OCI-LY3 (cell line): ENCODE data around the gene SLC24A4.

Experiments used
- H2AFZ ChIP-seq: fragments of 200-600, 300-600 bp; shearing (Covaris generic); 2 replicates; pipeline ENCODE4 v1.6.0; 2014; ENCODE audit warnings: antibody characterized with exemption, low read depth, low read length
- H3K27ac ChIP-seq: fragments of 200-600, 300-600 bp; sonication (generic); 2 replicates; pipeline ENCODE4 v1.5.1; 2014; ENCODE audit warnings: mild to moderate bottlenecking, low read length, moderate library complexity, mixed read lengths
- H3K27me3 ChIP-seq: fragments of 200-600, 300-600 bp; sonication (generic); 2 replicates; pipeline ENCODE4 v1.6.1; 2014; ENCODE audit warnings: low read depth, low read length, mixed read lengths
- H3K36me3 ChIP-seq: fragments of 200-600, 300-600 bp; sonication (generic); replicated peaks from 2 replicates; pipeline ENCODE3; 2014; ENCODE audit warnings: low read depth, low read length, mixed read lengths
- H3K4me1 ChIP-seq: fragments of 300-600, 200-600 bp; sonication (generic); 2 replicates; pipeline ENCODE4 v1.6.1; 2014; ENCODE audit warnings: low read length, mixed read lengths
- H3K4me2 ChIP-seq: fragments of 200-600, 300-600 bp; sonication (generic); 2 replicates; pipeline ENCODE4 v1.6.1; 2014; ENCODE audit warnings: low read length, mixed read lengths
- H3K4me3 ChIP-seq: fragments of 300-600, 200-600 bp; sonication (generic); 2 replicates; pipeline ENCODE4 v1.5.1; 2014; ENCODE audit warnings: antibody characterized with exemption, mild to moderate bottlenecking, low read length, moderate library complexity
- H3K79me2 ChIP-seq: fragments of 300-600, 200-600 bp; shearing (Covaris generic); 2 replicates; pipeline ENCODE4 v1.6.1; 2014; ENCODE audit warnings: mild to moderate bottlenecking, low read length, mixed read lengths
- H3K9ac ChIP-seq: fragments of 300-600, 200-600 bp; shearing (Covaris generic); 2 replicates; pipeline ENCODE4 v1.6.0; 2014; ENCODE audit warnings: mild to moderate bottlenecking, low read length, moderate library complexity
- H3K9me3 ChIP-seq: fragments of 200-600, 300-600 bp; shearing (Covaris generic); 2 replicates; pipeline ENCODE4 v1.6.1; 2014; ENCODE audit warnings: low read length, mixed read lengths; ENCODE audit not compliant: insufficient read depth
- H4K20me1 ChIP-seq: fragments of 200-600, 300-600 bp; sonication (generic); 2 replicates; pipeline ENCODE4 v1.6.1; 2016; ENCODE audit warnings: low read length, mixed read lengths; ENCODE audit not compliant: insufficient read depth
- CTCF ChIP-seq: fragments of 200-600, 300-600 bp; sonication (generic); IDR thresholded peaks from 2 replicates; pipeline ENCODE4 v1.5.1; 2014; ENCODE audit warnings: antibody characterized with exemption, low read length, low read depth
- EZH2phosphoT487 ChIP-seq: fragments of 200-600 bp; shearing (Covaris generic); IDR thresholded peaks from 2 replicates; pipeline ENCODE4 v1.6.1; 2018; ENCODE audit warnings: antibody characterized with exemption, mixed run types, low read depth

SLC24A4 gene

DNA sequence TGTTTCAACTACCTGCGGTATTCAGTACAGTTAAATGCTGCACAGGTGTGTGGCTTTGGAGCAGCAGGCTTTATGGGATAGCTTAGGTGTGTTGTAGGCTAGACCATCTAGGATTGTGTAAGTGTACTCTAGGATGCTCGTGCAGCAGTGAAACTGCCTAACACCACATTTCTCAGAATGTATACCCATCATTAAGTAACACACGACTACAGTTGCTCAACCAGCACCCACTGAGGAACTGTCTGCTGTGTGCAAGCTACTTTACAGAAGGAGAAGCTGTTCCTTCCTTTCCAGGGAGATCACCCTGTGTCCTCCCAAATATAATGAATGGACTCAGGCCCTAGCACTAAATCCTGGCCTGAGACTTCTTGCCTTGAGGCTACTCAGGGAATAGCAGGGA, 94.8 kb downstream of the SLC24A4 start:
- Histone ChIP-seq H3K36me3 (no peaks in the 10 kb centered on the region), H3K27me3 (no peaks in the 10 kb centered on the region), H4K20me1 (no peaks in the 10 kb centered on the region), H3K27ac (no peak overlapping the region), H3K9me3 (no peaks in the 10 kb centered on the region), H3K4me3 (no peak overlapping the region), H3K4me2 (no peak overlapping the region), H3K4me1 (peaks cover 15% of the 10 kb centered on the region), H2AFZ (no peak overlapping the region), H3K79me2 (no peaks in the 10 kb centered on the region), H3K9ac (no peak overlapping the region)
- no peak for TF ChIP-seq CTCF
- TF ChIP-seq EZH2phosphoT487: no peak

- Histone ChIP-seq H3K27ac (no peak overlapping the region), H2AFZ (no peak overlapping the region), H3K79me2 (no peaks in the 10 kb centered on the region), H4K20me1 (no peaks in the 10 kb centered on the region), H3K9ac (no peak overlapping the region), H3K4me1 (peaks cover 16% of the 10 kb centered on the region), H3K36me3 (no peaks in the 10 kb centered on the region), H3K27me3 (no peaks in the 10 kb centered on the region), H3K9me3 (no peaks in the 10 kb centered on the region), H3K4me3 (no peak overlapping the region), H3K4me2 (no peak overlapping the region)
- TF ChIP-seq CTCF: no peak
- TF ChIP-seq EZH2phosphoT487: no peak
These were observed 98.8 kb downstream of the SLC24A4 start for GRCh38 chr14:92421751-92422150.

GRCh38 chr14:92425101-92425500, 102.1 kb downstream of the SLC24A4 start:
- Histone ChIP-seq H3K27me3 (no peaks in the 10 kb centered on the region), H3K4me3 (no peak overlapping the region), H3K27ac (no peak overlapping the region), H3K4me1 (peaks cover 21% of the 10 kb centered on the region), H3K9ac (no peak overlapping the region), H3K36me3 (peaks cover 4% of the 10 kb centered on the region), H3K79me2 (no peaks in the 10 kb centered on the region), H2AFZ (no peak overlapping the region), H4K20me1 (no peaks in the 10 kb centered on the region), H3K4me2 (no peak overlapping the region), H3K9me3 (0 out of 2 replicates have a peak, but pooled peaks cover 4% of the 10 kb centered on the region)
- TF ChIP-seq EZH2phosphoT487: no peak
- TF ChIP-seq CTCF: no peak

DNA sequence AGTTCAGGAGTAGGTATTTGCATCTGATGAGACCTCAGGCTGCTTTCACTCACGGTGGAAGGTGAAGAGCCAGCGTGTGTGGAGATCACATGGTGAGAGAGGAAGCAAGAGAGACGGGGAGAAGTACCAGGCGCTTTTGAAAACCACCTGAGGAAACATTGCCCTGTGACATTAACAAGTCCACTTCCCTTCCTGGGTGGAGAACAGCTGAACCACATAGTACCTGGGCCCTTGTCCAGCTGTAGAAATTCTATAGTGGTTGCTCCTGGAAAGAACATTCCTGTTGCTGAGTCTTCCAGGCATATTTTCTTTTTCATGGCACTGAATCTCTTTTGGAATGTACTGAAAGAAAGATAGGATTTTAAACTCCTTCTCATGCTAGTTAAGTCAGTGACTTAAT, 103.3 kb downstream of the SLC24A4 start:
- peak overlapping the region; percentile 21; the same call in 1 of the 2 replicates for H3K9ac ChIP-seq
- TF ChIP-seq EZH2phosphoT487 (no peak), CTCF (no peak)
- peaks cover 4% of the 10 kb centered on the region for H3K36me3 ChIP-seq
- H3K9me3 ChIP-seq: 0 out of 2 replicates have a peak, but pooled peaks cover 4% of the 10 kb centered on the region
- H4K20me1 ChIP-seq: no peaks in the 10 kb centered on the region
- H3K27me3 ChIP-seq: no peaks in the 10 kb centered on the region
- H2AFZ ChIP-seq: no peak overlapping the region; the same call in 1 of the 2 replicates
- peak overlapping the region; percentile 49 for H3K27ac ChIP-seq
- no peaks in the 10 kb centered on the region for H3K79me2 ChIP-seq
- peaks cover 26% of the 10 kb centered on the region for H3K4me1 ChIP-seq
- H3K4me2 ChIP-seq: peak overlapping the region; percentile 44
- 0 out of 2 replicates have a peak overlapping the region, but pooled peaks have one; percentile 2 for H3K4me3 ChIP-seq
